Esophagus muscularis mucosa (tissue), 4 donors: Measurements from ENCODE around the gene NPLOC4. TPM values are rescaled to one million over a fixed set of nuclear protein-coding genes. Genes with fewer than 3 reads are reported as not detected.

Experiments
- DNase-seq: peaks from one replicate; pipeline ENCODE4 v3.0.0-alpha.2; 2017; ENCODE audit errors: extremely low spot score
- H3K27ac ChIP-seq, 4 donors: fragments of 200-600 bp; sonication (generic); replicated peaks in 1 of 4; 1 replicate in 3 of 4; 2 replicates in 1 of 4; pipeline ENCODE4 v1.5.1; 2016 to 2019; ENCODE audit warnings: mild to moderate bottlenecking in 1 of 4
- H3K27me3 ChIP-seq, 4 donors: fragments of 200-600 bp; sonication (generic); one replicate each; pipeline versions ENCODE4 v1.5.1 to v1.6.0; 2016 to 2019
- H3K36me3 ChIP-seq, 4 donors: fragments of 200-600 bp; sonication (generic); one replicate each; pipeline ENCODE4 v1.5.1; 2016 to 2019
- H3K4me1 ChIP-seq, 4 donors: fragments of 200-600 bp; sonication (generic); one replicate each; pipeline ENCODE4 v1.5.1; 2016 to 2019
- H3K4me3 ChIP-seq, 4 donors: fragments of 200-600 bp; sonication (generic); 1 replicate in 2 of 4; 2 replicates in 2 of 4; pipeline ENCODE4 v1.5.1; 2016 to 2019; ENCODE audit warnings: mild to moderate bottlenecking in 4 of 4, moderate library complexity in 1 of 4
- H3K9me3 ChIP-seq, 4 donors: fragments of 200-600 bp; sonication (generic); 1 replicate in 3 of 4; 2 replicates in 1 of 4; pipeline ENCODE4 v1.5.1; 2016 to 2019
- CTCF ChIP-seq, 3 experiments: fragments of 200-600 bp in 2 of 3; fragments of 450-650 bp in 1 of 3; sonication (generic) in 2 of 3; IDR thresholded peaks; one replicate each; pipeline ENCODE4 v1.5.1; 2017 to 2019; ENCODE audit warnings: antibody characterized with exemption in 3 of 3, mild to moderate bottlenecking in 2 of 3, moderate library complexity in 1 of 3
- EP300 ChIP-seq: sonication (generic); formaldehyde crosslinking; IDR thresholded peaks from one replicate; pipeline ENCODE4 v1.6.1; 2017; ENCODE audit warnings: antibody characterized with exemption
- POLR2A ChIP-seq: fragments of 450-650 bp; IDR thresholded peaks from one replicate; pipeline ENCODE4 v1.6.1; 2017; ENCODE audit warnings: antibody characterized with exemption, moderate library complexity, mild to moderate bottlenecking, low read depth
- POLR2AphosphoS5 ChIP-seq, 2 donors: sonication (generic); formaldehyde crosslinking; IDR thresholded peaks; one replicate each; pipeline ENCODE4 v1.6.1; 2017; ENCODE audit warnings: antibody characterized with exemption in 2 of 2
- WGBS: methylation state at CpG from one replicate; pipeline ENCODE4 v1.1.5; 2018; 5-methylcytosine and 5-hydroxymethylcytosine counted together
- intact Hi-C: fragments of 100-400 bp; cut with DNase I; formaldehyde crosslinking; loops from one replicate; pipeline ENCODE4 v1.15.1; 2023
- total RNA-seq, 4 donors: library from RNA; depleted of rRNA; stranded (reverse); fragments of >200 nt; gene quantifications; one replicate each; pipeline versions ENCODE4 v1.1.0 to v1.2.1, GENCODE V29; 2016

The NPLOC4 gene
- total RNA-seq, 4 donors from 2014 or later, result 58.1 to 86.6 (median 65.7) TPM

- H3K4me3 ChIP-seq, result peak within 1 kb of the TSS; percentile 69 to 100 (median 98)
- no peaks in the 10 kb centered on the region for H3K9me3 ChIP-seq
- TF ChIP-seq POLR2AphosphoS5 (IDR thresholded peaks at IDR 0.05) (peak; percentile 89), POLR2A (peak; percentile 50), EP300 (no peak)
- intact Hi-C loops, result no loop called here
- WGBS, result 1% methylated on average over 38 of the region's 112 CpGs
- peak; percentile 99 for DNase-seq
- peak within 1 kb of the TSS; percentile 79 to 91 (median 90) for H3K27ac ChIP-seq
- H3K27me3 ChIP-seq, result no peaks in the 10 kb centered on the region
- peaks cover 26 to 47% (median 39%) of the 10 kb centered on the region in 4 donors for H3K4me1 ChIP-seq
- peaks cover 27 to 56% (median 43%) of the 10 kb centered on the region in 4 donors for H3K36me3 ChIP-seq
Observed at GRCh38 chr17:81683584-81684441, 46.9 kb upstream of the NPLOC4 start, which contains the start of the genes ARL16 and HGS. Gene ARL16, minus strand, starts transcription at chr17:81683797. Its CDS starts 44 bp downstream, at chr17:81683753. Gene HGS, plus strand, starts transcription at chr17:81684011. Its CDS starts 56 bp downstream, at chr17:81684067.

GRCh38 chr17:81683208-81683583 is 46.3 kb upstream of the NPLOC4 start:
- H3K9me3 ChIP-seq, result no peaks in the 10 kb centered on the region
- H3K4me1 ChIP-seq, result peaks cover 26 to 47% (median 39%) of the 10 kb centered on the region in 4 donors
- TF ChIP-seq POLR2AphosphoS5 (IDR thresholded peaks at IDR 0.05), result no peak
- no peak for TF ChIP-seq EP300
- TF ChIP-seq CTCF (IDR thresholded peaks at IDR 0.05), result no peak
- peak overlapping the region; percentile 69 to 100 (median 98) for H3K4me3 ChIP-seq
- DNase-seq, result no peak
- WGBS, result no CpG with 5 or more reads among the region's 37 CpGs
- no peaks in the 10 kb centered on the region for H3K27me3 ChIP-seq
- peak overlapping the region; percentile 79 to 91 (median 90) for H3K27ac ChIP-seq
- peaks cover 21 to 50% (median 37%) of the 10 kb centered on the region in 4 donors for H3K36me3 ChIP-seq
- intact Hi-C loops, result no loop called here

GRCh38 chr17:81682565-81683207 is 45.8 kb upstream of the NPLOC4 start:
- no peaks in the 10 kb centered on the region for H3K9me3 ChIP-seq
- intact Hi-C loops, result no loop called here
- WGBS, result 33% methylated on average over 13 of the region's 19 CpGs
- H3K4me3 ChIP-seq, result peak overlapping the region; percentile 69 to 100 (median 98)
- H3K4me1 ChIP-seq, result peaks cover 26 to 47% (median 39%) of the 10 kb centered on the region in 4 donors
- peaks cover 16 to 45% (median 32%) of the 10 kb centered on the region in 4 donors for H3K36me3 ChIP-seq
- H3K27me3 ChIP-seq, result no peaks in the 10 kb centered on the region
- no peak for TF ChIP-seq POLR2A
- TF ChIP-seq EP300, result no peak
- no peak for TF ChIP-seq POLR2AphosphoS5 (IDR thresholded peaks at IDR 0.05)
- no peak for TF ChIP-seq CTCF (IDR thresholded peaks at IDR 0.05)
- DNase-seq, result no peak
- peak overlapping the region; percentile 79 to 91 (median 90) for H3K27ac ChIP-seq

GRCh38 chr17:81681672-81682071 is 44.8 kb upstream of the NPLOC4 start:
- 80% methylated on average over 15 of the region's 17 CpGs for WGBS
- no peaks in the 10 kb centered on the region for H3K9me3 ChIP-seq
- no peak for DNase-seq
- peaks cover 6 to 34% (median 21%) of the 10 kb centered on the region in 4 donors for H3K36me3 ChIP-seq
- H3K4me3 ChIP-seq, result no peak overlapping the region
- no peak for TF ChIP-seq EP300
- no peak for TF ChIP-seq CTCF (IDR thresholded peaks at IDR 0.05)
- TF ChIP-seq POLR2A, result no peak
- no peak for TF ChIP-seq POLR2AphosphoS5 (IDR thresholded peaks at IDR 0.05)
- no peak overlapping the region for H3K27ac ChIP-seq
- H3K4me1 ChIP-seq, result peaks cover 26 to 45% (median 39%) of the 10 kb centered on the region in 4 donors
- intact Hi-C loops, result no loop called here
- no peaks in the 10 kb centered on the region for H3K27me3 ChIP-seq

- 83% methylated on average over 10 of the region's 11 CpGs for WGBS
- Histone ChIP-seq H3K4me1 (peaks cover 23 to 37% (median 31%) of the 10 kb centered on the region in 4 donors), H3K9me3 (no peaks in the 10 kb centered on the region), H3K36me3 (peaks cover 0 to 21% (median 10%) of the 10 kb centered on the region in 4 donors), H3K27ac (no peak overlapping the region), H3K27me3 (no peaks in the 10 kb centered on the region), H3K4me3 (no peak overlapping the region)
- intact Hi-C loops, result no loop called here
- no peak for TF ChIP-seq POLR2A
- TF ChIP-seq CTCF (IDR thresholded peaks at IDR 0.05), result no peak
- TF ChIP-seq EP300, result no peak
- TF ChIP-seq POLR2AphosphoS5 (IDR thresholded peaks at IDR 0.05), result no peak
- DNase-seq, result no peak
Observed at GRCh38 chr17:81680150-81680549, 43.2 kb upstream of the NPLOC4 start.
